Measurements from ENCODE around the gene PPP6R1. TPM values are rescaled to one million over a fixed set of nuclear protein-coding genes. Genes with fewer than 3 reads are reported as not detected.

Gene PPP6R1
- total RNA-seq, 4 donors from 2014 or later: 30.6 to 59.2 (median 47.4) TPM

DNA sequence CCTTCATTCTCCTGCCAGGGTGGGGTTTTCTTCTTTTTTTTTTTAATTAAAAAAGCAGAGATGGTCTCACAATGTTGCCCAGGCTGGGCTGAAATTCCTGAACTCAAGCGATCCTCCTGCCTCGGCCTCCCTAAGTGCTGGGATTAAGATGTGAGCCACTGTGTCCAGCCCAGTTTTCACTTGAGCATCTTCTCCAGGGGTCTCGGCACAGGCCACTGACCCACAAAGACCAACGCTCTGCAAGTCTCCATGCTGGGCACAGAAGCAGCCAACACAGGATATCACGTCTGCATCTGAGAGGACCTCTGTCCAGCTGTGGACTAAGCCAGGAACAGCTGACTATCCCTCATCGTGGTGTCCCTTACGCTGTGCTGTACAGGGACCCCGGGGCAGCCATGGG lies 20.8 kb downstream of the PPP6R1 start:
- no peak overlapping the region for H3K27ac ChIP-seq
- no peak for TF ChIP-seq POLR2A (IDR thresholded peaks at IDR 0.05)
- TF ChIP-seq, protein P1, sequence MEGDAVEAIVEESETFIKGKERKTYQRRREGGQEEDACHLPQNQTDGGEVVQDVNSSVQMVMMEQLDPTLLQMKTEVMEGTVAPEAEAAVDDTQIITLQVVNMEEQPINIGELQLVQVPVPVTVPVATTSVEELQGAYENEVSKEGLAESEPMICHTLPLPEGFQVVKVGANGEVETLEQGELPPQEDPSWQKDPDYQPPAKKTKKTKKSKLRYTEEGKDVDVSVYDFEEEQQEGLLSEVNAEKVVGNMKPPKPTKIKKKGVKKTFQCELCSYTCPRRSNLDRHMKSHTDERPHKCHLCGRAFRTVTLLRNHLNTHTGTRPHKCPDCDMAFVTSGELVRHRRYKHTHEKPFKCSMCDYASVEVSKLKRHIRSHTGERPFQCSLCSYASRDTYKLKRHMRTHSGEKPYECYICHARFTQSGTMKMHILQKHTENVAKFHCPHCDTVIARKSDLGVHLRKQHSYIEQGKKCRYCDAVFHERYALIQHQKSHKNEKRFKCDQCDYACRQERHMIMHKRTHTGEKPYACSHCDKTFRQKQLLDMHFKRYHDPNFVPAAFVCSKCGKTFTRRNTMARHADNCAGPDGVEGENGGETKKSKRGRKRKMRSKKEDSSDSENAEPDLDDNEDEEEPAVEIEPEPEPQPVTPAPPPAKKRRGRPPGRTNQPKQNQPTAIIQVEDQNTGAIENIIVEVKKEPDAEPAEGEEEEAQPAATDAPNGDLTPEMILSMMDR (IDR thresholded peaks at IDR 0.05): no peak
- no peaks in the 10 kb centered on the region for H3K4me1 ChIP-seq
- intact Hi-C loops (cut with DNase I): no loop called here
- 92% methylated on average over 2 of the region's 8 CpGs; no CpG with 5 or more reads in 1 of the 2 donors for WGBS, 2 donors
- H3K9me3 ChIP-seq: no peaks in the 10 kb centered on the region
- H3K36me3 ChIP-seq: peaks cover 50 to 100% (median 79%) of the 10 kb centered on the region in 3 donors
- no peak for DNase-seq
- no peaks in the 10 kb centered on the region for H3K27me3 ChIP-seq
- H3K4me3 ChIP-seq: no peak overlapping the region

DNA sequence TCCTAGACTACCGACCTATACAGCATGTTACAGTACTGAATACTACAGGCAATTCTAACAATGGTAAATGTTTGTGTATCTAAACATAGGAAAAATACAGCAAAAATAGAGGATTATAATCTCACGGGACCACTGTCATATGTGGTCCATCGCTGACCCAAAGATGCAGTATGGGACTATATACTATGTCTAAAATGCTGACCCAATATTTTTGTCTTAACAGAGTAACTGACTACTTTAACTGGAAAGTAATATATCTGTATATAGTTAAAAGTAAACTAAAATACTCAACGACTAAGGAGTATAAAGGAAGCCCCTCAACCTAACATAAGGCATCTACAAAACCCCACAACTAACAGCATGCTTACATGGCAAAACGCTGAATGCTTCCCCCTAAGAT lies 25.8 kb downstream of the PPP6R1 start:
- Histone ChIP-seq H3K4me3 (no peak overlapping the region), H3K27me3 (no peaks in the 10 kb centered on the region), H3K9me3 (no peaks in the 10 kb centered on the region), H3K27ac (no peak overlapping the region), H3K36me3 (peaks cover 43 to 100% (median 65%) of the 10 kb centered on the region in 3 donors), H3K4me1 (no peaks in the 10 kb centered on the region)
- TF ChIP-seq POLR2A (IDR thresholded peaks at IDR 0.05): no peak
- TF ChIP-seq, protein P1 (IDR thresholded peaks at IDR 0.05): no peak
- intact Hi-C loops (cut with DNase I): no loop called here
- DNase-seq: no peak
- 82 to 86% methylated on average over 5 of the region's 5 CpGs for WGBS, 2 donors

DNA sequence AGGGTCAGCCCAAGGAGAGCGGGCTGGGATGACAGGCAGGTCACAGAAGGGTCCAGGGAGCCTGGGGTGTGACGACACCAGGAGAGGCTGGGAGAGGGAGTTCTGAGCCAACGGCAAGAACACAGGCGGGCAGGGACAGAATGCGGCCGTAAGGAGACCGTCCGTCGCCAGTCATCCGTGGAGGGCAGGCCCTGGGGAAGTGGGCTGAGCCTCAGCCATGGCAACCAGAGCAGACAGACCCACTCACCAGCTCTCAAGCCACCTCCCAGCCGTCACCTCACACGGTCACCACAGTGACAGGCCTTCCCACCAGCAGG lies 26.6 kb downstream of the PPP6R1 start:
- no peaks in the 10 kb centered on the region for H3K27me3 ChIP-seq
- H3K27ac ChIP-seq: no peak overlapping the region
- H3K9me3 ChIP-seq: no peaks in the 10 kb centered on the region
- no peak for TF ChIP-seq POLR2A (IDR thresholded peaks at IDR 0.05)
- TF ChIP-seq, protein P1 (IDR thresholded peaks at IDR 0.05): no peak
- intact Hi-C loops (cut with DNase I): no loop called here
- no peak overlapping the region for H3K4me3 ChIP-seq
- no peaks in the 10 kb centered on the region for H3K4me1 ChIP-seq
- H3K36me3 ChIP-seq: peaks cover 45 to 100% (median 59%) of the 10 kb centered on the region in 3 donors
- WGBS, 2 donors: 80 to 90% methylated on average over 2 of the region's 12 CpGs
- DNase-seq: no peak

DNA sequence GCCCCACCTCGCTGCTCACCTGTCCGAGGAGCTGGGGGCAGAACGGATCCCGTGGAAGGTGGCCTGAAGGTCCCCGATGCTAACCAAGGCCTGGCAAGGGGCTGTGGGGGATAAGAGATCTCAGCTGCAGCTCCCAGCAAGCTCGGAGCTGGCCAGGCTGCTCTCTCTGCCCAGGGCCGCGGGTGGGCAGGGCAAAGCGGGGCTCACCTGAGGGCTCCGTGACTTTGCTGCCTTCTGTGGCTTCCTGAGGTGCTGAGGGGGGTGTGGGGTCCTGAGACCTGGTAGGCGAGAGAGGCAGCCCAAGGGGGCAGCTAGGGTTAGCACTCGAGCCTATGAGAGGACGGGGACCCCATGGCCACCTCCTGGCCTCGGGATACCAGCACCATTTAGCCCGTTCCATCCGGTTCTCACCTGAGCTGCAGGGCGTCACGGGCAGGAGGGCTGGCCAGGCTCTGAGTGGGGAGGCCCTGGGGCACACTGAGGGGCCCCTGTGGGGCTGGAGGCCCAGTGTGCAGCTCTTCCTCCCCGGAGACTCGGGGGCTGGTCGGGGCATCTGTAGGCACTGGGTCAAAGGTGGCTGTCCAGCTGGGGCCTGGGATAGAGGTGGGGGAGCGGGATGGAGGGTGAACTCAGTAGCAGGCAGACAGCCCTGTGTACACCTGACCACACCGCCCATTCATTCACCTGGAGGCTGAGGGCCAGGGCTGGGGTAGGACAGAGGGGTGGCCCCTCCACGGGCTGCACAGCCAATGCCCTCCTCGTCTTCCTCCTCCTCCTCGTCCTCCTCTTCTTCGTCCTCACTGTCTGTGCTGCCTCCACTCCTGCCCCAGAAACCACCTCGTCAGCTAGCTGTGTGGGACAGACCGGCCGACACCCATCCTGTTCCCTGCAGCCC lies 27.2 kb downstream of the PPP6R1 start:
- intact Hi-C loops (cut with DNase I): no loop called here
- H3K4me1 ChIP-seq: no peaks in the 10 kb centered on the region
- DNase-seq: no peak
- H3K4me3 ChIP-seq: no peak overlapping the region
- no peaks in the 10 kb centered on the region for H3K27me3 ChIP-seq
- WGBS, 2 donors: 97 to 98% methylated on average over 7 of the region's 30 CpGs
- no peaks in the 10 kb centered on the region for H3K9me3 ChIP-seq
- peaks cover 44 to 100% (median 55%) of the 10 kb centered on the region in 3 donors for H3K36me3 ChIP-seq
- TF ChIP-seq POLR2A (IDR thresholded peaks at IDR 0.05): no peak
- TF ChIP-seq, protein P1 (IDR thresholded peaks at IDR 0.05): no peak
- H3K27ac ChIP-seq: no peak overlapping the region

DNA sequence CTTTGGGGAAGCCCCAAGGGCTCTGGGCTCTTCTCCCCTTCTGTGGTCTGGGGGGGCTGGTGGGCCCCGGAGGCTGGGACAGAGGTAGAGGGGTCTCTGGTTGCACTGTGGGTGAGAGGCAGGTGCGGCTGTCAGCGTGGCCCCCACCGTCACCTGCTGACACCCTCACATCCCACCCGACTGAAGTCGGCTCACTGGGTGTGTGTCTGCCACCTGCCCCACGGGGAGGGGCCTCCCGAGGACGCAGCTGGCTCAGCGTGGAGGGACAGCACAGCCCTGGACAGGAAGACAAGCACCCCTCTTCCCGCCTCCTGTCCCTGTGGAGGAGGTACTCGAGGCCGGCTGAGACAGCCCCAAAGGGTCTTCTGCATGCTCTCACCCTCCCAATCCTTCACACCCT lies 28.0 kb downstream of the PPP6R1 start:
- no peak overlapping the region for H3K4me3 ChIP-seq
- no peaks in the 10 kb centered on the region for H3K4me1 ChIP-seq
- WGBS, 2 donors: 80% methylated on average over 2 of the region's 13 CpGs; no CpG with 5 or more reads in 1 of the 2 donors
- DNase-seq: no peak
- H3K36me3 ChIP-seq: peaks cover 37 to 100% (median 46%) of the 10 kb centered on the region in 3 donors
- no peak overlapping the region for H3K27ac ChIP-seq
- intact Hi-C loops (cut with DNase I): no loop called here
- no peaks in the 10 kb centered on the region for H3K27me3 ChIP-seq
- TF ChIP-seq POLR2A (IDR thresholded peaks at IDR 0.05): no peak
- TF ChIP-seq, protein P1 (IDR thresholded peaks at IDR 0.05): no peak
- H3K9me3 ChIP-seq: no peaks in the 10 kb centered on the region

Measured in esophagus squamous epithelium (tissue), 5 donors.